ENCODE results near the gene CCDC33.
A peak's percentile ranks its signal among the peaks of the same experiment; 100 is the strongest.

Gene CCDC33

GRCh38 chr15:74258456-74259291 lies 22.5 kb downstream of the CCDC33 start:
- DNase-seq (ENCODE audit: low spot score) = peak; percentile 64

GRCh38 chr15:74259292-74259648 lies 23.1 kb downstream of the CCDC33 start:
- no peak for DNase-seq (ENCODE audit: low spot score)

GRCh38 chr15:74259821-74260607 lies 23.9 kb downstream of the CCDC33 start:
- DNase-seq (ENCODE audit: low spot score) = no peak

GRCh38 chr15:74261041-74261440 lies 24.9 kb downstream of the CCDC33 start:
- DNase-seq (ENCODE audit: low spot score) = no peak

- no peak for DNase-seq (ENCODE audit: low spot score)
Observed at GRCh38 chr15:74261685-74262084, 25.6 kb downstream of the CCDC33 start.

GRCh38 chr15:74262151-74262550 lies 26.0 kb downstream of the CCDC33 start:
- DNase-seq (ENCODE audit: low spot score) = no peak

GRCh38 chr15:74262625-74263024 lies 26.5 kb downstream of the CCDC33 start:
- DNase-seq (ENCODE audit: low spot score) = no peak

- DNase-seq (ENCODE audit: low spot score) = no peak
Observed at GRCh38 chr15:74263466-74263865, 27.3 kb downstream of the CCDC33 start.

GRCh38 chr15:74264081-74264501 lies 28.0 kb downstream of the CCDC33 start:
- no peak for DNase-seq (ENCODE audit: low spot score)

GRCh38 chr15:74265046-74265639 lies 29.0 kb downstream of the CCDC33 start:
- DNase-seq (ENCODE audit: low spot score) = no peak

GRCh38 chr15:74268020-74268419 lies 31.9 kb downstream of the CCDC33 start:
- DNase-seq (ENCODE audit: low spot score) = no peak

GRCh38 chr15:74269362-74270035 lies 33.4 kb downstream of the CCDC33 start:
- DNase-seq (ENCODE audit: low spot score) = no peak

GRCh38 chr15:74270155-74270554 lies 34.0 kb downstream of the CCDC33 start:
- no peak for DNase-seq (ENCODE audit: low spot score)

GRCh38 chr15:74270854-74271520 lies 34.9 kb downstream of the CCDC33 start:
- DNase-seq (ENCODE audit: low spot score) = no peak

GRCh38 chr15:74272812-74273211 lies 36.7 kb downstream of the CCDC33 start:
- DNase-seq (ENCODE audit: low spot score) = peak; percentile 65

- DNase-seq (ENCODE audit: low spot score) = no peak
Observed at GRCh38 chr15:74274470-74275038, 38.4 kb downstream of the CCDC33 start.

- peak; percentile 85 for DNase-seq (ENCODE audit: low spot score)
Observed at GRCh38 chr15:74275957-74276356, 39.8 kb downstream of the CCDC33 start.

GRCh38 chr15:74276560-74276959 lies 40.4 kb downstream of the CCDC33 start:
- DNase-seq (ENCODE audit: low spot score) = no peak

- DNase-seq (ENCODE audit: low spot score) = peak; percentile 94
Observed at GRCh38 chr15:74277242-74277810, 41.2 kb downstream of the CCDC33 start.

- no peak for DNase-seq (ENCODE audit: low spot score)
Observed at GRCh38 chr15:74278207-74278606, 42.1 kb downstream of the CCDC33 start.

Measured in SK-N-DZ (cell line).